ENCODE data around the gene MVB12A. TPM values are rescaled to one million over a fixed set of nuclear protein-coding genes. Genes with fewer than 3 reads are reported as not detected.

MVB12A gene
- total and polyA plus RNA-seq, 9 of the 15 experiments (the other 6 are each of a cell fraction or from before 2014, with no cell fraction given), result 1.2 to 46.2 (median 22.4) TPM

- TF ChIP-seq ZBTB40 (IDR thresholded peaks at IDR 0.05) (peak; percentile 36; the same call in 1 of the 2 replicates), ZBTB40 (CRISPR knock-in tag; IDR thresholded peaks at IDR 0.05) (no peak), TAF7 (tag; IDR thresholded peaks at IDR 0.05) (no peak), FOXM1 (IDR thresholded peaks at IDR 0.05; ENCODE audit: low read depth) (no peak), FOXM1 (CRISPR knock-in tag; IDR thresholded peaks at IDR 0.05; ENCODE audit: low read depth) (0 out of 2 replicates have a peak, but pooled peaks have one; percentile 60), ARID1B (IDR thresholded peaks at IDR 0.05) (no peak; the same call in 1 of the 2 replicates), TSHZ1 (CRISPR knock-in tag; IDR thresholded peaks at IDR 0.05) (no peak), IRF1 (CRISPR knock-in tag; IDR thresholded peaks at IDR 0.05; ENCODE audit: borderline replicate concordance) (no peak), ATF1 (CRISPR knock-in tag; IDR thresholded peaks at IDR 0.05) (no peak), ATF1 (tag; IDR thresholded peaks at IDR 0.05) (peak; percentile 27), ZBTB33 (CRISPR knock-in tag; IDR thresholded peaks at IDR 0.05) (0 out of 2 replicates have a peak, but pooled peaks have one; percentile 8)
These were observed 49.7 kb downstream of the MVB12A start (continued) for GRCh38 chr19:17469481-17470067.
